GM12801 (cell line): ENCODE data around the gene ZNF124.

Source experiments
- TF ChIP-seq, protein P1 (sequence below): IDR thresholded peaks from one replicate; pipeline ENCODE4 v1.5.1; 2011; ENCODE audit warnings: control low read depth; ENCODE audit not compliant: insufficient read length; ENCODE audit errors: extremely low read depth

Gene ZNF124

DNA sequence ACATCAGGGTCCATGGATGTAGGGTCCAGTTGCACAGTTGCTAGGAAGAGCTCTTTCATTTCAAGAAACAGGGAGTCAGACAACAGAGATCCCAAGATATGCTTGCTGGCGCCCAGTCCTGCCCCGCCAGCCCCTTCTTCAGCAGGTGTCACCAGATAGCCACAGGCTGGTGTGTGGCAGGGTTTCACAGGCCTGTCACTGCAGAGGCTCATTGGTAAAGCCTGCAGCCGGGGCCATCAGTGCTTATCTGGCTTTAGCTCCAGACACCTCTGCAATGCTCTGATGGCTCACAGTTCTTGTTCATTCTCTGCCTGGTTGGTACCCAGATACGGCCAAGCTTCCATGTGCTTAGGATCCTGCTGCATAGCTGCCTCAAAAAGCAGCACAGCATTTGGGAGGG, 12.4 kb upstream of the ZNF124 start:
- TF ChIP-seq, protein P1, sequence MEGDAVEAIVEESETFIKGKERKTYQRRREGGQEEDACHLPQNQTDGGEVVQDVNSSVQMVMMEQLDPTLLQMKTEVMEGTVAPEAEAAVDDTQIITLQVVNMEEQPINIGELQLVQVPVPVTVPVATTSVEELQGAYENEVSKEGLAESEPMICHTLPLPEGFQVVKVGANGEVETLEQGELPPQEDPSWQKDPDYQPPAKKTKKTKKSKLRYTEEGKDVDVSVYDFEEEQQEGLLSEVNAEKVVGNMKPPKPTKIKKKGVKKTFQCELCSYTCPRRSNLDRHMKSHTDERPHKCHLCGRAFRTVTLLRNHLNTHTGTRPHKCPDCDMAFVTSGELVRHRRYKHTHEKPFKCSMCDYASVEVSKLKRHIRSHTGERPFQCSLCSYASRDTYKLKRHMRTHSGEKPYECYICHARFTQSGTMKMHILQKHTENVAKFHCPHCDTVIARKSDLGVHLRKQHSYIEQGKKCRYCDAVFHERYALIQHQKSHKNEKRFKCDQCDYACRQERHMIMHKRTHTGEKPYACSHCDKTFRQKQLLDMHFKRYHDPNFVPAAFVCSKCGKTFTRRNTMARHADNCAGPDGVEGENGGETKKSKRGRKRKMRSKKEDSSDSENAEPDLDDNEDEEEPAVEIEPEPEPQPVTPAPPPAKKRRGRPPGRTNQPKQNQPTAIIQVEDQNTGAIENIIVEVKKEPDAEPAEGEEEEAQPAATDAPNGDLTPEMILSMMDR, result no peak

DNA sequence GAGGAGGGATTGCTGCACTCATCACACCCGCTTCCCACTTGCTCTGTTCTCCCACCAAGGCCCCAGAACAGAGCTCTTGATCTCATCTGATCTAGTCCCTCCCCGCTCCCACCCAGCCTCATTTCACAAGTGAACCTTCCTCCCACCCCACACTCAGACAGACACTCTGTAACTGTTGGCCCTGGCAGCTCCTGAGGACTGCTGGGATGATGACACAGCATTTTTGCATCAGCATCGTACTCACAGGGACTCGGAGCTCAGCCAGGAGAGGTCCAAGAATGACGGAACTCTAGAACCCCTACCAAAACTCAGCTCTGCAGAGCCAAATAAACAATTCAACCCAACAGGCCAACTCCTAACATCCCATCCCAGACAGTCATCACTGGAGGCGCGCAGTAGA, 11.2 kb upstream of the ZNF124 start:
- TF ChIP-seq, protein P1, result no peak

DNA sequence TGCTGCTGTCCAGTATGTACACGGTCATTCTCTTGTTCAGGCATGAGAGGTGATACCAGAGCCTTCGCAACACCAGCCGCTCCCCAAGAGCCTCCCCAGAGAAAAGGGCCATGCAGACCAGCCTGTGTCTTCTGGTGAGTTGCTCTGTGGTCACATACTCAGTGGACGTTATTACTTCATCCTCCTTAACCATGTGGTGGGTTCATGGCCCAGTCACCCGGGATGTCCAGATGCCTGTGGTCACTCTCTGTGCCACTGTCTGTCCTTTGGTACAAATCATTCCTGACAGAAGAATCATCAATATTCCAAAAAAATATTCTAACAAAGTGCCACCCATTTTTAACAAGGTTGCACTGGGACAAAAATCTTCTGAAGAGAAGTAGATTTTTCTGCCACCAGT, 8.8 kb upstream of the ZNF124 start:
- TF ChIP-seq, protein P1, result no peak

DNA sequence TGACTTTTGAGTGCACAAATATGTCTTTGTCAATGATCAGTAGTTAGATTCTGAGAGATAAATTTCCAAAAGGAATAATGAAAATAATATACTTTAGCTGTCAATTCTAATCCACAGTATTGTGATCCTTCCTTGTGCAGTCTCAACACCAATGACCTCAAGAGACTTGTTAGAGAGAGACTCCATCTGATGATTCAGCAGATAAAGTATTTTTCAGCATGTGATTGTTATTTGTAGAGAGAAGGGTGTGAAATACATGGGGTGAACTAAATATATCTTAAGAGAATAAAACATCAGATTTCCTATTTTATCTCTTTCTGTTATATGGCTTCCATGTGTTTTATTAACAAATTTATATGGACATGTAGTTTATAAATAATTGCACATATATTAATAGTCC, 5.9 kb upstream of the ZNF124 start:
- TF ChIP-seq, protein P1, result no peak

DNA sequence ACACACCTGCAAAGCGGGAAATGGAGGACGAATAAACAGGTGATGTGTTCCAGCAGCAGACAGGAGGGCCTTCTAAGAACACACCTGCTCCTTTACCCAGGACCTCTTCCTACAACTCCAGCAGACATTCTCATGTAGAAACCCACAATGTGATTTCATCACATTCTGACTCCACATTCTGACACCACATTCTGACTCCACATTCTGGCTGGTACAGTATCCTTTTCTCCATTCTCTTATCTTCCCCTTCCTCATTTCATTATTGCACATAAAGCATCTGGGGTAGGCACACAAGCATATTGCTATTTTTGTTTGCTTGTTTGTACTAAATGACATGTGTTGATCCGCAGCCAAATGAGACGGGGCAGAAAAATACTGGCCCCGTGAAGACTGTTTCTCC, 3.6 kb upstream of the ZNF124 start:
- TF ChIP-seq, protein P1, result no peak

DNA sequence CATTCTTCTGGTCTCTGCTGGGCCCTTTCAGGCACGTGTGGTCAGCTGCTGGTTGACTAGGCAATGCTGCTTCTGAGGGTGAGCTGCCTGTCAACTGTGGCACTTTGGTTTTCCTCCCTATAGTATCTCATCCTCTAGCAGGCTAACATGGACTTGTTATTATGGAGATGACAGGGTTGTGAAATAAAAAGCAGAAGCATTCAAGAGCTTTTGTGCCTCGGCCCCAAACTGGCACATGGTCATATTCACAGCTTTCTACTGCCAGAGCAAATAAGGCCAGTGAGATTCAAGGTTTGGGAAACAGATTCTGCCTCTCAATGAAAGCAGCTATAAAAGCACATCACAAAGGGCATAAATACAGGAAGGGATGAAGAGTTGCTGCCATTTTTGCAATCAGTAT, 1.6 kb upstream of the ZNF124 start:
- TF ChIP-seq, protein P1, result no peak

DNA sequence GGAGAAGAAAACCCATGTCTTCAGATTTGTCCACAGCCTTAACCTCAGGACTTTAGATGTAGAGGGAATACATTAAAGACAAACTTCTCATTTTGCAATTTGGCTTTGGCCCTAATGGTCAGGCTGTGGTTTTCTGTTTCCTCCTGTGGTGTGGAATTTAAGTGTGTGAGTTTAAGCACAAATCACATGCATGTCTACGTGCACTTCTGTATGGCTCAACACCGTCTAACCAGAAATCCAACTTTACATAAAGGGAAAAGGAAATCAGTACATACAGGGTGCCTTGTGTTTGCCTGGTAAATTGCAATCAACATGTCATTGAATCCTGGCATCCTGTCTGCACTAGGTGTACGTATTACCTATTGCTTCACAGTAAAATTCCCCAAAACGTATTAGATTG, 1.2 kb upstream of the ZNF124 start:
- TF ChIP-seq, protein P1, result no peak

DNA sequence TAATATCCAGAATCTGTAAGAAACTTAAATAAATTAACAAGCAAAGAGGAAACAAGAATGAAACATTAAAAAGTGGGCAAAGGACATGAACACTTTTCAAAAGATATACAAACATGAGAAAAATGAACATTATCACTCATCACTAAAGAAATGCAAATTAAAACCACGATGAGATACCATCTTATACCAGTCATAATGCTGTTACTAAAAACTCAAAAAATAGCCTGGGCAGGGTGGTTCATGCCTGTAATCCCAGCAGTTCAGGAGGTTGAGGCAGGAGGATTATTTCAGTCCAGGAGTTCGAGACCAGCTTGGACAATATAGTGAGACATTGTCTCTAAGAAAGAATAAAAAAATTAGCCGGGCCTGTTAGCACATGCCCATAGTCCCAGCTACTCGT, 6.1 kb downstream of the ZNF124 start:
- TF ChIP-seq, protein P1, result no peak
